ENCODE results near the gene KDM6B.

The KDM6B gene

DNA sequence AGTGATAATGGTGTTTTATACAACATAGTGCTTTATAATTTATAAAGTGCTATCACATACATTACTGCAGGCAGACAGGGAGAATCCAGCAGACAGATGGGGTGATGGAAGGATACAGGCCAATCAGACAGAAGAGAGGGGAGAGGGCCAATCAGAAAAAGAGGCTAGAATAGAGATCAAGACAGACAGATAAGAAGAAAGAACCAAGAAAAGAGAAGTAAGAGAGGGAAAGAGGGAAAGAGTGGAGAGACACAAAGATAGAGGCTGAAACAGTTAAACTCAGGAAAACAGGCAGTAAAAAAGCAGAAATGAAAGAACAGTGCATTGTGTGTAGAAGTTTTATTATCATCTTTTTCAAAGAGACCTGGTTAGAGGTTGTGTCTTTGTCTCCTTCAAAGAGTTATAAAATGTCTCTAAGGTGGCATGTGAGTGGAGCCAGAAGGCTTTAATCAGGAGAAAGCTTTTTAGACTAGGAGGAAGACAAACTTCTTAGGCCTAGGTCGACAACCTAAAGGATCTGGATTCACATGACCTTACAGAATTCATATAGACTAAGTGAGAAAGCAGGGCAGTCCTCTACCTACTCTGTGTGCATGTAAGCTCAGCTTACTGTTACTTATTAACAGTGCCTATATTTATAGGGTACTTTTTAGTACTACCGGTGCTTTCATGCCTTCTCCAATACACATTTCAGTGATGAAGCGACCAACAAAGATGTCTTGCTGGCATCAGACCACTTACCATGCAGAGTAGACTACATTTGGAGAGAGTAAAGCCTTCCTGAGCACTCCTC, 46.3 kb downstream of the KDM6B start:
- DNase-seq (ENCODE audit: low read depth in 2 of 2), result no peak

DNA sequence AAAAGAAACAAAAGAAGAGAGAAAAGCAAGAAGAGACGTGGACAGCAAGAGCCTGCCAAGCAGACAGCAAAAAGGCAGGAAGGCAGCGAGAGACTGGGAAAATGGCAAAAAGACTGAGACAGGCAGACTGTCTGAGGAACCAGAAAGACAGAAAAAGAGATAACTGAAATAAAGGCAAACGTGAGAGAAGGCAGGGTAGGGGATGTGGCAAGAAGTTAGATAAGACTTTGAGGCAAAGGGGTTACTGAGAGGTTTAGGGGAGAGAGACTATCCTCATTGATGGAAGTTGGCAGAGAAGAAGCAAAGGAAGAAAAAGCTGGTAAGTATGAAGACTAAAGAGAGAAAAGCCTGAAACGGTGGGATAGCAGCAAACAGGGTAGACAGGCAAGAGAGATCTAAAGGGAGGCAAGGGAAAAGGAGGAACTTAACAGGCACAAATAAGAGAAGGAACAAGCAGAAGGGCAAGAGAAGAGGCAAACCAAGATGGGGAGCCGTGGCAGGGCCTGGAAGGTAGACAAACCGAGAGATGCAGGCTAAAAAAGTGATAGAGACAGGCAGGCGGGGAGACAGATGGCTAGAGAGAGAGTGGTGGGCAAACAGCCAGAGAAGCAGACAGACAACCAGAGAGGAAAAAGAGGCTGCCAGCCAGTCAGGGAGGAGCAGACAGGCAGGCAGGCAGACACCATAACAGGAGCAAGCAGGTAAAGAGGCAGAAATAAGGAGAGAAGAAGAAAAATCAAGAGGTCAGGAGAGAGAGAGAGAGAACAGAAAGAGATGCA, 47.4 kb downstream of the KDM6B start:
- no peak for DNase-seq (ENCODE audit: low read depth in 2 of 2)

DNA sequence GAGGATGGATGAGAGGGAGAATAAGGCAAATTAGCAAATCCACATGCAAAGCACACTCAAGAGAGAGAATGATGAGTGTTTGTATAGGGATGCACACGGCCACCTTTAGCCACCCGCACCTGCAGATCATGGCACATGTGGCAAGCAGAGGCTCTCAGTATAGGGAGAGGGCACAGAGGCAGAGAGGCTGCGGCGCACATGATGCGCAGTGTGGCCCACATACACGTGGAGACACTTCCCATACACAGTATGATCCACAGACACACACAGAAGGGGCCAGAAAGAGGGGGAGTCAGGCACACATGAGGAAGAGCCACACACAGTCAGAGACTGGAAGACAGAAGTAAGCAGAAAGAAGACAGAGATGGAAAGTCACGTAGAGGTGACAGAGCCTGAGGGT, 48.1 kb downstream of the KDM6B start:
- no peak for DNase-seq (ENCODE audit: low read depth in 2 of 2)

DNA sequence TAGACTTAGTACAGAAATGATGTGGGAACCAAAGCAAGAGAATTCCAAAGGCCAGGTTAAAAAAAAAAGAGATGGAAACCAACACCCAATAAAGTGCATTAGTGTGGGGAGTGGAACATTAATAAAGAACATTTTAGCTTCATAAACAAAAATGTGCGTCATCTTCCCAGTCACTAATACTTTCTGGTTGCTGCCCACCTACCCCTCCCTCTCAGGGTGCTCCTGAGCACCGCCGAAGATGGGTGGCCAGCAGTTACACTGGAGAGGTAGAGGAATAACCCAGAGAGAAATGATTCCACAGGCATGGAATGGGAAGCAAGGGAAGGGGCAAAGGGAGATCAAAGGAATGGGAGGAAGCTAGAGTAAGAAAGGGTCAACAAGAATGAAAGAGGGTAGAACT, 48.6 kb downstream of the KDM6B start:
- no peak for DNase-seq (ENCODE audit: low read depth in 2 of 2)

Measured in stimulated activated CD8-positive, alpha-beta memory T cell treated with anti-CD3 and anti-CD28 coated beads, Interleukin-2, amount 100 ng/mL, for 1 hour (primary cell).